Superior temporal gyrus (tissue), 1 donor: Measurements from ENCODE around the gene C1QTNF7.

Experiments used
- DNase-seq: peaks from one replicate; pipeline ENCODE4 v3.0.0-alpha.2; 2016; ENCODE audit errors: extremely low spot score

C1QTNF7 gene

GRCh38 chr4:15457406-15458201 lies 29.8 kb downstream of the C1QTNF7 start:
- peak; percentile 88 for DNase-seq

DNA sequence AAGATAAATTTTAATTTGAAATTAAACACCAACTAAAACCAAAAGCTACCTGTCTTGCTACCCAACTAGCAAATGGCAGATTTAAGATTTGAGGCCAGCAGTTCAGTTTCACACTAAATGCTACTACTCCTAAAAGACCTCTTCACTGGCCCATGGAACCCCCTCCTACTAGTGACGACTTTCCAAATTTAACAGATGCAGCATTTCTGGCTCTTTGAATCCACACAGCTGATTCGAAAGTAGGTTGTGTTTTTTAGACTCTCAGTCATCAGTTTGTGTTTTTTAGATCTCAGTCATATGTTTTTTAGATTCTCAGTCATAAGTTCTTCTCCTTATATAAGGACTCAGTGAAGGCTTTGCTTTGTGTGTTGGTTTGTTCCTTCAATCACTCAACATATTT lies 30.8 kb downstream of the C1QTNF7 start:
- DNase-seq = no peak

DNA sequence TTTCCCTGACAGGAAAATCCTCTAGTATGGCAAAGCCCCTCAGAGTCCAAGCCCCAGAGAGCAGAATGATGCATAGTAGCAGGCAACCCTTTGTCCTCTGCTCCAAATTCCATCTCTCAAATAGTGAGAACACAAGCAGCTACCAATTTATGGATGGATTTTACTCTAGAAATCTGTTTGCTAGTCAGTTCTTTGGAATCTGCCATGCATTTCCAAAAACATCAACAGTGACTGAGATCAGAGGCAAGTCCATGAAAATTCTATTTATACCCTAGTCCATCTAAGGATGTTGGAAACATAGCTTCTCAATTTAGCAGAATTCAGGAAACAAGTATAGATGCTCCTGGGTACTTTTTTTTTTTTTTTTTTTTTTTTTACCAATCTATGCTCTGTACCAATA lies 31.9 kb downstream of the C1QTNF7 start:
- DNase-seq = no peak

DNA sequence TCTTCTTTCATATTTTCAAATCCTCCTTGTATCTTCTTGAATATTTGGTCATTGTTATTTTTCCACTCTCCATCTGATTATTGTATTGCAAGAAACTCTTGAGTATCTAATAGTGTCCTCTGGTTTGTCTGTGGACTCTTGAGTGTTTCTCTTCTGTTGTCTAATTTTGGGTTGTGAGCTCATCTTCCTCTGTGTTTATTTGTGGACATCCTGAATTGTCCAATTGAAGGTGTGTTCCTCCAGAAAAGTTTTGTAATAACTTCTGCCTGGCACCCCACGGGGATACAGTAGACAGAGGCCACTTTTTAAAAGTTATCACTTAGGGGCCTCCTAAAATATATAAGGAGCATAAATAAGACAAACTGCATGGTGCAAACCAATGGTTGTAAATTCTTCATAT lies 38.8 kb downstream of the C1QTNF7 start:
- no peak for DNase-seq

DNA sequence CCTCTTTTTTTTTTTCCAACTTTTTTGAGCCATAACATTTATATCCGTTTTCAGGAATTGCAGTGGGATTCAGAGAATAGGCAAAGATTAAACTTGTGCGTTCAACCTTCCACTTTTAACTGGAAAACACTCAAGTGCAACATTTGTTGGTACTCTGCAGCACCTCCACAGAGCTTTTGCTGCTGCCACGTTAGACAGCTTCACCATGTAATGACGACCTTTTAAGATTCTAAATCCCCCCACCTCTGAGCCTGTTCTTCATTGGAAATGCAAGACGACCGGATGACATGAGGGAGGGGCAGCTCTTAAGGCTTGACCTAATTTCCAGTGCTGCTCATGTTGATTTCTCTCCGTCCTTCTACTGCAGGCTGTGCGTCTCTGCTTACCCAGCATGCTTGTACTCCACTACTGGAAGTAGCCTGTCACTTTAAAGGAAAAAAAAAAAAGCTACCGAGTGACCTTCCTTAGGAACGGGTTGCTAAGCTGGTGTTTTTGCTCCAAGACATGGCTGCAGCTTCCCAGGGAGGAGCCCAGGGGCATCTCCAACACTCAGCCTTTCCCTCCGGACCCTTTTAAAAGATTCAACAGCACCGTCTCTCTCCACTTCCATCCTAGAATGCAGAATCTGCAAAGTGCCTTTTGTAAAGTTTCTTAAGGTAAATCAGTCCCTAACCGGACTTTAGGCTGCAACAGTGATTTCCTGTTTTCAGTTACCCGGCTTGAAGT lies 41.7 kb downstream of the C1QTNF7 start, which contains the start of gene CC2D2A:
Gene CC2D2A, plus strand, starts transcription at position 481 of the 726 bp plus-strand sequence. CDS start 6,051 bp downstream, outside the sequence.
- peak; percentile 59 for DNase-seq

GRCh38 chr4:15470128-15470475 lies 42.3 kb downstream of the C1QTNF7 start:
- DNase-seq = peak; percentile 59

DNA sequence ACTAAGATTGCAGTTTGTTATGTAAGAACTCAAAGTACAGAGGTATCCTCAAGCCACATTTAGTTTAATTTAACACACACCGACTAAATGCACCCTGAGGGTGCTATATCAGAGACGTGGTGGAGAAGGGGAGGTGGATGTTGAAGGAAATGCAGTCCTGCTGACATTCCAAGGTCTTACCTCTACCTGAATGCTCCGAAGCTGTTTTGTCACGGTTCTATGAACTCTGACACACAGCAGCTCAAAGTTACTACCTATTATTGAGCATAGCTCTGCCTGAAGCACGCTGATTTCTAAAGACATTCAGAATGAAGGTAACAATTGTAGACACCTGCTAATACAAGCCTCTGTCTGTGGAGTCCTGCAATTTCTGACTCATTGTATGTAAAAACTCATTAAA lies 48.6 kb downstream of the C1QTNF7 start:
- DNase-seq = no peak

DNA sequence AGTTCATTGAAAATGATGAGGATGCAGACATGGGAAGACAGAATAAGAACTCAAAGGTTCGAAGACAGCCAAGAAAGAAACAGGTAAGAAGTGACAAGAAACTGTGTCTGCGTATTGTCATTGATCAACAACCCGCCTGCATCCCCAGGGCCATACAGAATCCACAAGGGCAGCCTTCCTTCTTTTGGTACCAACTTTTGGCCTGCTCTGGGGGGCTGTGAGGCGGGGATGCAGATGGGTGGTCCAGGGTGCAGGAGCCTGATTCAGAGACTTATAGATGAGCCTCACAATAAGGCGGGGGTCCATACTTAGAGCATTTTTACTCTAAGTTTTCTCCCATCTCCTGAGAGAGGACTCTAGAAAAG lies 50.9 kb downstream of the C1QTNF7 start:
- no peak for DNase-seq

GRCh38 chr4:15479089-15479912 lies 51.5 kb downstream of the C1QTNF7 start:
- DNase-seq = peak; percentile 95

- no peak for DNase-seq
These were observed 52.0 kb downstream of the C1QTNF7 start for GRCh38 chr4:15479913-15480185.

- no peak for DNase-seq
These were observed 54.3 kb downstream of the C1QTNF7 start for GRCh38 chr4:15481961-15482745.

DNA sequence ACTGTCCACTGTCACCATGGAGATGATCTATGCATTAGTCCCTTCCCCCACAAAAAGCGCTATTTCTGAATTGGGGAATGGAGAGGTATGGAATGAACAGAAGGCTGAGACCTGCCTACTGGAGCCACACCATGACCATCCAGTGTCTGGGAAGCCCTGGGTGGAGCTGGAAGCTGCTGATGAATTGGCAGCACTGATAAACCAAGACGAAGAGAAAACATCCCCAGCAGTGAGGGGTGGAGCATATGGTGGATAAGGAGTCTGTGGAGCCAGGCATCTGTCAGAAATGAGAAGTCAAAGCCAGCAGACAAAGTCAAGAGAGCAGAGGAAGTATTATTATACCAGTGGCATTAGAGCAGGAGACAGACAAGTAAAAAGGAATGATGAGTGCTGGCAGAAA lies 55.0 kb downstream of the C1QTNF7 start:
- no peak for DNase-seq

GRCh38 chr4:15488136-15488535 lies 60.3 kb downstream of the C1QTNF7 start:
- no peak for DNase-seq

DNA sequence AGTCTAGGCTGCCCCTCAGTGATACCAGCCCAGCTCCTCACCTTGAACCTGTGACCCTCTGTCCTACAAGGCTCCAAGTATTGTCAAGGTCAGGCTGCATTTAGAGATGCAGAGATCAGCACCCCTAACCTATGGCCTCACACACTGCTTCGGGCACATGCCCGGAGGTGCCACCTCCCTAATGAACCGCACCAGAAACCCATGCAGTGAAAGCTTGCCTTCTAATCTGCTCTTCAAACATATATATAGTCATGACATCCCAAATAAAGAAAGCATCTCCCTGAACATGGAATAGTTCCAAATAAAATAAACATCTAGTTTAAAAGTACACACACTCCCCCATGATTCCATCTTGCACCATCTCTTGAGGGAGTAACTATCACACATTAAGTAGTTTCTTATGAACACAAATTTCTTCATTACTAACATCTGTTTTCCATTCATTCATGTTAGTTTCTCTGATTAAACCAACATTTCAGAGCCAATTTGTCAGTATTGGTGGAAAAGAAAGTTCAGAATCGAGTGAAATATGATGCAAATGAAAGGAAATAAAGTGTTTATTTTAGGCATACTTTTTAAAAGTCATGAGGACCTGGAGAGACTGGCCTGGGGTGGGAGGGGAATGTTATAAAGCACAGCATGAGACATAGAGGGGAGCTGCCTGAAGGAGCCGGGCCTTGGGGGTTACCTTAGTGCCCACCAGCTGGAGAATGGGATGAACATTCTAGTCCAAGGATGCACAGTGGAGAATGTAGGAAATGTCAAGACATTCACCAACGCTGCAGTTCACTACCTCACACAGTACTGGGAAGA lies 61.0 kb downstream of the C1QTNF7 start:
- DNase-seq = no peak

DNA sequence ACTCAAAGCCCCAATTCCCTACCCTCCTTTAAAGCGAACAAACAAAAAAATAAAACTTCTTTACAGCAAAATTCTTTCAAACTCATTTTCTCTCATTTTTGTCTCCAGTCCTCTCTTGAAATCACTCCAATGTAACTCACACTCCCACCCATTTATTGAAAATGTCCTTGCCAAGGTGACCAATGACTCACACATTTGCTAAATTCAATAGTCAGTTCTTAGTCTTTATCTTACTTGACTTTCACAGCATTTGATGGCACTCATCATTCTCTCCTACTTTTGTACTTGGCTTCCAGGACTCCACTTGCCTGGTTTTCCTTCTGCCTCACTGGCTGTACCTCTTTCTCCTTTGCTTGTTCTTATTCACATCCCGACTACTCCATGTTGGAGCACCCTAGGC lies 61.7 kb downstream of the C1QTNF7 start:
- no peak for DNase-seq

DNA sequence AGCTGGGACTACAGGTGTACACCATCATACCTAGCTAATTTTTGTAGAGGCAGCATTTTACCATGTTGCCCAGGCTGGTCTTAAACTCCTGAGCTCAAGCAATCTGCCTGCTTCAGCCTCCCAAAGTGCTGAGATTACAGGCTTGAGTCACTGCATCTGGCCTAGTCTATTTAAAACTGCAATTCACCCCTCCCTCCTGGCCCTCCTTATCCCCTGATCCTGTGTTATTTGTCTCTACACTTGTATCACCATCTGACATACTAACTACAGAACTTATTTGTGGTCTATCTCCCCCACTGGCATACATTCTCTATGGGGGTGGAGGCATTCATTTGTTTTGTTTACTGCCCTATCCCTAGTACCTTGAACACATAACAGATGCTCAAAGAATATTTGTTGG lies 65.6 kb downstream of the C1QTNF7 start:
- DNase-seq = no peak

DNA sequence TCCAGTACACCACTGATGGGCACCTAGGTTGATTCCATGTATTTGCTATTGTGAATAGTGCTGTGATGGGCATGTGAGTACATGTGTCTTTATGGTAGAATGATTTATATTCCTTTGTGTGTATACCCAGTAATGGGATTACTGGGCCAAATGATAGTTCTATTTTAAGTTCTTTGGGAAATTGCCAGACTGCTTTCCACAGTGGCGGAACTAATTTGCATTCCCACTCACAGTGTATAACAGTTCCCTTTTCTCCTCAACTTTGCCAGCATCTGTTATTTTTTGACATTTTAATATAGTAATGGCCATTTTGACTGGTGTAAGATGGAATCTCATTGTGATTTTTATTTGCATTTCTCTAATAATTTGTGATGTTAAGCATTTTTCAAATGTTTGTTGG lies 67.8 kb downstream of the C1QTNF7 start:
- DNase-seq = no peak
